IPS-18c (cell line): ENCODE measurements around the gene PAH.

ENCODE experiments used
- H3K4me3 ChIP-seq: 2 replicates; pipeline ENCODE4 v1.7.0; 2013; ENCODE audit warnings: low read depth, mild to moderate bottlenecking, low read length, moderate library complexity; ENCODE audit not compliant: insufficient read depth
- H3K9me3 ChIP-seq: one replicate; pipeline ENCODE4 v1.6.1; 2013; ENCODE audit warnings: mild to moderate bottlenecking, low read length, moderate library complexity; ENCODE audit not compliant: control insufficient read depth, insufficient read depth

The PAH gene

DNA sequence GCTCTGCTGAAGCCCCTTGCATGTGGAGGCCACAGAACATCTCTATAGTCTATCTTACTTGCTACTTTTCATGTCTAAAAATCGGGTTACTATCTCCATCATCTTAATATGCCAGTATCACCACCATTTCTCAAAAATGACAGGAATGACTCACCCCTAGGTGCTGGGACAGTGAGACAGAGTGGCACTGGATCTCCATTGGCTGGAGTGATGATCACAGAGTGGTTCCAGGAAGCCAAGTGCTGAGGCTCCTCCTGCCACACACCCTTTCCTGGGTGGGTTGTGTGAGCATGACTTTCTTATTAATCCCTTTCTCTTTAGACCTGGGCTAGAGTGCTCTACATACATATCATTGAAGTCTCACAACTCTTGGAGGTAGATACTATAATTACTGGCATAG, 37.1 kb upstream of the PAH start:
- Histone ChIP-seq H3K9me3 (peaks cover 3% of the 10 kb centered on the region), H3K4me3 (no peak overlapping the region)

DNA sequence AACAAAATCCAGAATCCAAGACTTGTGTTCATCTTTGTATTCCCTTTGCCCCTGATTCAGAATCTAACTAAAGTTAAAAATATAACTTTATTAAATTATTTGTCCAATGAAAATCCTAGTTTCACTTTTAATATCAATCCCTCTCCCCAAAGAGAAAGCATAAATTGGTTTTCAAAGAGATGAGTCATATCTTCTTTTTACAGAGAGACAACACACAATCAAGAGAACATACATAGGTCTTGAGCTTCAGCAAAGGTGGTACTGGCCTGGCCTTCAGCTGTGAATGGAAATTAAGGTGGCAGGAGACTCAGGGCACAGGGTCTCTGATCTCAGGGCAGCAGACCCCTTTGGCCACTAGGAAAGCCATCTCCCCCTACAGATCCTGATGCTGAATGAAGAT, 36.2 kb upstream of the PAH start:
- no peak overlapping the region for H3K4me3 ChIP-seq
- peaks cover under 1% of the 10 kb centered on the region for H3K9me3 ChIP-seq

DNA sequence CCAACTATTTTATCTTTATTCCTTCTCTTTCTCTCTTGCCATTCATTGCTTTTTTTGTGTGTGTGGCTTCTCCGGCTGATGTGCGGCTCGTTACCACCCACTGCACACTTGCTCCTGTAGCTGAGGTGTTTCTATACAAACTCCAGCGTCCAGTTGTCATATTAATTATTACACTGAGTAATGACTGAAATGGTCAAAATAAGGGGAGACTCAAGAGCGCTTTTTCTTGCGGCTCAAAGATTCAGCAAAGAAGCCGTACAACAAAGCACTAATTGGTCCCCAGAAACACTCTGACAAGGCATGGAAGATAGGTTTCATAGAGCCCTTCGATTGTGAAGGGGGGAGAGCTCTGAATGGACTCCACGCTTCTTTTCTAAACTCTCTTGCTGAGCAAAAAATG, 34.8 kb upstream of the PAH start:
- Histone ChIP-seq H3K4me3 (no peak overlapping the region), H3K9me3 (no peaks in the 10 kb centered on the region)

DNA sequence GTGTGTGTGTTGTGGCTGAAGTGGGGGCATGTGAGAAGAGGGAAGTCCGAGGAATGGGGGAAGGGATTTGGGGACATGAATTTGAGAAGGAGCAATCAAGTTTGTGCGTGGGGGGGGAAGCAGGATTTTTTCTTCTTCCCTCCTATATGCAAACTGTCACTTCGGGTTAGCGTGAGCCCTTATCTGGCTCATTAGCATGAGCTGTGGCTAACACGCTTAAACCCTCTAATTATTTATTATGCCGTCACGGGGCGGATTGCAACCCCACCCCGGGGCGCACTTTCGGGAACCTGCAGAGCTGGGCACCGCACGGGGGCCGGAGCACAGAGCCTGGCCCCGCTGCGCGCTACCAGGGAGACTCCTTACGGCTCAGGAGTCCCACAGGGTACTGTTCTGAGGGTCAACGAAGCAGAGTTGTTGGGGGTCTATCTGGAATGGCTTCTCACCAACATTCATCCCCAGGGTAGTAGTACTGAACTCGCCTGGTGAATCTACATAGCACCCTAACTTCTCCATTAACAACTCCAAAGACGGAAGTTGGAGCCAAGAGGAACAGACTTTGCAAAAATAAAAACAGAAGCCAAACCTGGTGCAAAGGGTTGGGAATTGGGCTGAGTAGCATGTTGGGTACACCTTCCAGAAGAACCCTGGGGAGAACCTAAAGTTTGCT, 34.0 kb upstream of the PAH start:
- Histone ChIP-seq H3K9me3 (no peaks in the 10 kb centered on the region), H3K4me3 (peak overlapping the region; percentile 52)

DNA sequence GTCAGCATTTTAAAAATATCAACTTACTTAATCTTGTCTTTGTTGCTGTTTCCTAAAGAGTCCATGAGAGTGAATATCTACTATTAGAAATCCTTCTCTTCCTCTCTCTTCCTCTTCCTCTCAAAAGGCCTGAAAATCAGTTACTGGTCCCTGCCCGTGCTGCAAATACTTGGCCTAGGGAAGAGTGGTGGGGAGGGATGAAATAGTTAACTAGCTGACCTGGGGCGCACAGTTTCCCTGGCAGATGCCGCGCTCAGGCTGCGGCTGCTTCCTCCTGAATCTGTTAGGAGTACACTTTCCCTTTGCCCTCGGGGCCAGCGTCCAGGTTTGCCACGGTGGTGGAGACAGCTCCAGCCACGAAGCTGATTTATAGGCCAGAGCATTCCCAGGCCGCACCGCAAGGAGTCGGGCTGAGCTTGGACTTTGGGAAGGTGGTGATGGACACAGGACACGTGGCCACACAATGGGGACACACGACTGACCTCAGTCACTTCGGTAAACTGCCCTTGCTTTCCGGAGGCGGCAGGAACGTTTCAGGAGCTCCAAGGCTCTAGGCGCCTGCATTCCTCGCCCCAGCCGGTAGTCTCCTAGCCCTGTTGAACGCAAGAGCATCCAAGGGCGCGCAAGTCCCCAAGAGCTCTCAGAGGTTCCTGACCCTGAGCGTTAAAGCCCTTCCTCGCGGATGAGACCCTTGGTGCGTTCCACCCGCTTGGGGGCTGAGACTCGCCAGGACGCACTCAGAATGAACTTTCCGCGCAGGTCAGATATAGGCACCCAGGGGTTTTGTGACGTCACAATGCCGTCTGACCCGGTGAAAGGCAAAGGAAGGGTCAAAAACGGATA, 33.3 kb upstream of the PAH start:
- no peaks in the 10 kb centered on the region for H3K9me3 ChIP-seq
- peak overlapping the region; percentile 52 for H3K4me3 ChIP-seq

DNA sequence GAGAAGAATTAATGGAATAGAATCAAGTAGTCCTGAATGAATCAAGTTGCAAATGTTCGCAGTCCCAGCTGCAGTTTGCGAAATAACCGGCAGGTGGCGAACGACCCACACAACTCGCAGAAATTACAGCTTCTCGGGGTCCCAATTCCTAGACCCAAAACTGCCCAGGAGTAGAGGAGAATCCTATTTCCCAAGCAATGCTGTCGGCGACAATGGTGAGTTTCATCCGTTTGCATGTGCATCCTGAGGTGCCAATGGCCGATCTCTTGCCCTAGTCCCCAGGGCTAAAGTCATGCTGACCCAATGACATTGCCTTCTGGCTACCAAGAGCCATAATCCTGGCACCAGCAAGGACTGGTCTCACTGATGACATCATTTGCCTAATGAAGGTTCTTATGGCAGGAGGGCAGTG, 31.9 kb upstream of the PAH start:
- H3K4me3 ChIP-seq, result no peak overlapping the region
- H3K9me3 ChIP-seq, result no peaks in the 10 kb centered on the region

DNA sequence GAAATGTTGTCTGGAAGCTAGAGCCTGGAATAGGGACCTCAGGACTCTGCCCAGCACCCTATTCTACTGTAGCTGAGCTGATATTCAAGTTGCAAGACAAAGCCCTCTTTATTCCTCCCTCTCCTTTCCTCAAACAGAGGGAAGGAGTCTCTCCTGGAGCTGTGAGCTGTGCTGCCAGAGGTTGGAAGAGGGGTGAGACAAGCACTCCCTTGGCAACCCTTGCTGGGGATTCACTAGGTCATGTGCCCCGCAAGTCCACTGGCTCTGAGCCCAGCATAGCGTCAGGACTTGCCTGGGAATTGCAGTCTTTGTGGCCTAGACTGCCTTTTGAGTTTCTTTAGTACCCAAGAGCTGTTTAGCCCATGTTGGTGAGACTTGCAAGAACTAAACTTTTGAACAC, 29.0 kb upstream of the PAH start:
- Histone ChIP-seq H3K9me3 (no peaks in the 10 kb centered on the region), H3K4me3 (no peak overlapping the region)

DNA sequence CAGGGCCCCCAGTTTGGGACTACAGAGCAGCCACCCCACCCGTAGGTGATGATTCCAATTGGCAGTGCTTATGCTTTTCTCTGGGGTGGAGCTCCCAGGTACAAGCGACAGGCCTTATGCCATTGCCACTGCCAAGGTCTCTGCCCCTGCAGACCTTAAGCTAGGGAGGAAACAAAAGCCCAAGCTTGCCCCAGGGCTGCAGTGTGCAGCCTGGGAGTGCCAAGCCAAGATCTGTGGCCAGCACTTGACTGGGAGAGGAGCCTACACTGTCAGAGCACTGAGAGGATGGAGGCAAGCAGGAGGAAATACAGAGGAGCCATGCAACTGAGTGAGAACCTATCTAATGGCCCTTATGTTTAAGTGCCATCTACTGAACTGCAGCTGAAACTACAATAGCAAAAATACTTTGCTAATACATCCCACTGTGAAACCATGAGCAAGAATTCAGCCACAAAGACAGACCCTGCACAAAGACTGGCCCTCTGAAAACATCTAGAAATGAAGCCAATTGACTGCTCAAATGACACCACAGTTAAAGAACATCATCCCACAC, 22.7 kb upstream of the PAH start:
- no peaks in the 10 kb centered on the region for H3K9me3 ChIP-seq
- H3K4me3 ChIP-seq, result no peak overlapping the region

DNA sequence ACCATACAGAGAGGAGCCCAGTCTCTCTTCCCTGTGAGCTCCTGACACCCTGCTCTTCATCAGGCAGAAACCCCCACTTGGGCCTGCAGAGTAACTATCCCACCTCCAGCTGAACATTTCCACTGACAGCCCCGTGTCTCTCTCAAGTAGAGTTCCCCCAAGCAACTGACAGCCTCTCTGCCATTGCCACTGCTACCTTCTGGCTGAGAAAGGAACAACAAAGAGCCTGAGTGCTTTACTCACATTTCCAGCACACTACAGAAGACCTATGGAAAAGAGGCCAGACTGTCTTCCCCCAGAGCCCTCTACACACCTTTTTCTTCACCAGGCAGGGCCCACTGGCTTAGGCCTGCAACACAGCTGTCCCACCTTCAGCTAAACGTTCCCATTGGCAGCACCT, 22.0 kb upstream of the PAH start:
- H3K9me3 ChIP-seq, result no peaks in the 10 kb centered on the region

DNA sequence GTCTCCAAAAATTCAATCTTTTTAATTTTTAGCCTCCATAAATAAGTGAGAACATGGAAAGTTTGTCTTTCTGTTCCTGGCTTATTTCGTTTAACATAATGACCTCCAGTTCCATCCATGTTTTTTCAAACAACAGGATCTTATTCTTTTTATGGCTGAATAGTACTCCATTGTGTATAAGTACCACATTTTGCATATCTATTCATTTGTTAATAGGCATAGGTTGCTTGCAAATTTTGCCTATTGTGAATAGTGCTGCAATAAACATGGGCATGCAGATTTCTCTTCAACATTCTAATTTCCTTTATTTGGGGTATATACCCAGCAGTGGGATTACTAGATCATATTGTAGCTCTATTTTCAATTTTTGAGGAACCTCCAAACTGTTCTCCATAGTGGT, 16.1 kb upstream of the PAH start:
- Histone ChIP-seq H3K9me3 (no peaks in the 10 kb centered on the region), H3K4me3 (no peak overlapping the region)

More for the DNA sequence above, 22.0 kb upstream of the PAH start:
- no peak overlapping the region for H3K4me3 ChIP-seq

DNA sequence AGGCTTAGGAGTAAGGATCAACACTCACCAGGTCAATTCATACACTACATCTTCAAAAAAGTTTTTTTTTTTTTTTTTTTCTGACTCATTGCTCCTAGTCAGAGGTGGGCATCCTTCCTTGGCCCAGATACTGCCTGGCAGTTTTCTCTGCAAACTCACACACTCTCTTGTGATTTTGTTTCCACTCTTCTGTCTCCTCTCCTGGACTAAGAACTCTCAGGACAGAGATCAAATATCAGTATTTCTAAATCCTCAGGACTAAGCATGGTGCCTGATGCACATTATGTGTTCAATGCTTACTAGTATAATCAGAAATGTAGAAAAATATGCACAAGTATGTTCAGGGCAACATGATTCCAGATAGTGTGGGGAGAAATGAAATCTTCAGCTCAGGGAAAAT, 10.2 kb upstream of the PAH start:
- Histone ChIP-seq H3K9me3 (no peaks in the 10 kb centered on the region), H3K4me3 (no peak overlapping the region)

DNA sequence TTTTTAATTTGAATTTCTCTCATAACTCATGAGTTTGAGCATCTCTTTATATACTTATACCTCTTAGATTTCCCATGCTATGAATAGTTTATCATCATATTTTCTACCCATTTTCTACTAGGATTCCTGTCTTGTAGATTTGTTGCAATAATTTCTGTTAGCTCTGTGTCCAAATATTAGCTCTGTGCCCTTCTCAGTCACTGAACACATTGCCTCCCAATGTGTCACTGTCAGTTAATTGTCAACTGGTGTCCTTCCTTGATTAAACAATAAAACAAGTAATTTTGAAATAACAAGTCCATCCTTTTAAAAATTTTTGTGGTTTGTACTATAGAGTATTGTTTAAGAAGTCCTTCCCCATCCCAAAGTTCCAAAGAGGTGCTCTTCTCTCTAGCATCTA, 4.2 kb upstream of the PAH start:
- Histone ChIP-seq H3K4me3 (no peak overlapping the region), H3K9me3 (no peaks in the 10 kb centered on the region)

DNA sequence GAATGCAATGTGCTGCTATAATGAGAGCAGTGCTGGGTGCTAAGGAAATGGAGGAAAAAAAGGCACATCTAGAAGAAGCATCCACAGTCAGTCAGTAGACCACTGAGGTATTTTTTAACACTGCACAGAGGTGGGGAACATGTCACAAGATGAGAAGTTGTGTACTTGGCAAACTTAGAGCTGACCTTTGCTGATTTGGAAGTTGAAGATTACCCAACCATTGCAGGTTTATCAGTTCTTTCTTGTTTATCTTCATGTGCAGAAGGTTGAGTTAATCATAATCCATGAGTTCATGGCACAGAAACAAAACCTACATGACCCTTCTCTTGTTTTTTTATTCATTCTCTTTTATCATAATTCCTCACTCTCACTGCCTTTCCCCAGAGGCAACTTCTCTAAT, 3.2 kb upstream of the PAH start:
- no peak overlapping the region for H3K4me3 ChIP-seq

DNA sequence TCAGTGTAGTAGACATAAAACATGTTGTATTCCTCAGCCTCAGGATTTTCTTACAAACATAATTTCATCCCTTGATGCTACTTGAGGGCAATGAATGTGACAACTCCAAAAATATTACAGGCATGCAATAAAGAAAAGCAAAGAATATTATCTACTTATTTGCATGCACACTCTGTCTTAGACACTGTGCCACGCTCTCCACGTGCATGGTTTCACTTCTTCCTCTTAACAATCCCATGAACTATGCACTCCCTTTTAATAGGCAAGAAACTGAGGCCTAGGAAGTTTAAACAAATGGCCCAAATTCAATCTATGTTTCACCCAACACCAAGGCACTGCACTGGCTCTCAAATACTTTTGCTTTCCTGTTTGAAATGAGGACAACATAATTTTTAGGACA, 1.8 kb upstream of the PAH start:
- H3K9me3 ChIP-seq, result no peaks in the 10 kb centered on the region

More for the DNA sequence above, 3.2 kb upstream of the PAH start:
- no peaks in the 10 kb centered on the region for H3K9me3 ChIP-seq

DNA sequence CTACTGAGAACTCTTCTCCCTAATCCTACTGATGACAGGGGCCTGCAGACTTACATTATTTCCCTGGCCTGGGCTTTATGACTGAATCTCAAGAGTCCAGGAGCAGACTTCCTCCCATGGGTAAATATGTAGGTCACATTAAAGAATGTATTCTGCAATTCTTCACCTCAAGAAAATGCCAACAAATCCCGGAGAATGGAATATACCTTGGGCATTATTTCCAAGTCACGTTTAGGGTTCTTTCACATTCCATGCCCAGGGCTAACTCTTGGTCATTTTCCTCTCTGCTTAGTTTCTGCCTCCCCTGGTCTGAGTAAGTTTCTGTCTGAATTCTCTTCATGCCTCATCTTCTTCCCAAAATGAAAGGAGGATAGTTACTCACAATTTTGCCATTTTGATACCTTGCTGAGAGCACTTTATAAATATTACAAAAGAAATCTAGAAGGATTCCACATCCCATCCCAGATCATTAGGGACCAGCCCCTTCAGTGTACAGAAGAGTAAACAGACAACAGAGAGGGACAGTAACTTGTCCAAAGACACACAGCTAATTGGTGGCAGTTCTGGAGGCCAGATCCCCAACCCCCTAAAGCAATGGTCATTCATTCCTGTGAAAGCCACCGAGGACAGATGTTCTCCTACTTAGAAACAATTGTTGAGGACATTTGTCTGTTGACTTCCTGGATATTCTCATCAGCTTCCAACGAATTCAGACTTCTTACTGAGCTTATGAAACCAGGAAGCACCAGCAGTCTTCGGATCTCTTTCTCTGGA, 605 bp downstream of the PAH start:
- peak overlapping the region; percentile 22; the same call in 1 of the 2 replicates for H3K4me3 ChIP-seq
- no peaks in the 10 kb centered on the region for H3K9me3 ChIP-seq

More for the DNA sequence above, 1.8 kb upstream of the PAH start:
- no peak overlapping the region for H3K4me3 ChIP-seq

DNA sequence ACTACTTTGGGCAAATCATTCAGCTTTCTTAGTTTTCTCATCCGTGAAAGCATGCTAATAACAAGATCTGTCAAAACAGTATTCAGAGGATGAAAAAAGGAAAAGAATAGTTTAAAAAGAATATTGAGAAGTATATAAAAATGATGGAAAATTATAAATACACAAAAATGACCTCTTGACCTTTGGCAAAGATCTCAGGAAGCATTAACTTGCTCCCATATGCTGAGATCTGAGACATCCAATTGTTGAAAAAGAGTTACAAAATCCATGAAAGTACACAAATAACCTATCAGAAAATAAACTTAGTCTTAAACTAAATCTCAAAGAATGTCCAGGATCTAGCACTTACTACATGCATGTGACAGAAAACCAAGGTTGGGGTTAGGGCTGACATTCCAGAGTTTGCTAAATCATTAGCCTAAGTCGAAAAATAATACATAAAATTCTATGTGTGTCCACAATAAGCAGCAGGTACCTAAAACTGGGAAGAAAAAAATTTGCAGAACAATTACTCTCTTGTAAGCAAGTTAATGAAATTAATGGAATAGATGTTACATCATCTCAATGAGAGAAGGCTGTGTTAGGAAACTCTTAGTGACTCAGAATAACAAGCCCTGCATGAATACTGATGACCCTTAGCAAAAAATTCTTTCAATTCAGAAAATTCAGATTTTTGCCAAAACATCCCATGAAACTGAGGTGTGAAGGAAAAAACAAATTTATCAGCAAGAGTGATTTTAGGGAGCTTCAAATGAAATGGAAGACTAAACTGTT, 3.4 kb downstream of the PAH start:
- Histone ChIP-seq H3K4me3 (no peak overlapping the region), H3K9me3 (peaks cover 2% of the 10 kb centered on the region)

DNA sequence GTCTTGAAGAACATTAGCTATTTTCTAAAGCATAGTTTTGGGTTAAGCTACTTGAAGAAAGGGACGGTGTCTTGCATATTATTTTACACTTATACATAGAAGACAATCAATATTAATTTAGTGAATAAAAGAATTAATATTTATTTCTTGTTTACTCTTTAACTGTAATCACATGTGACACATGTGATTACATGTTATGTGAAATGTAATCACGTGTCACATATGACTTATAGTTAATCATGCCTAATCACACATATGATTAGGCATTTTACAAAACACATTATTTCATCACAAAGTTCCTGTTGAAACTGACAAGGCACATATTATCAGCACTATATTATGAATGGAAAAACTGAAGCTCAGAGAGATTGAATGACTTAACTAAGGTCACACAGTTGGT, 4.8 kb downstream of the PAH start:
- H3K9me3 ChIP-seq, result peaks cover 2% of the 10 kb centered on the region
- no peak overlapping the region for H3K4me3 ChIP-seq
